ENCODE results near the gene KMO.

The KMO gene

GRCh38 chr1:241596633-241597032 is 64.5 kb downstream of the KMO start:
- DNase-seq, result no peak
- Histone ChIP-seq H3K4me1 (no peaks in the 10 kb centered on the region), H3K27me3 (no peaks in the 10 kb centered on the region), H3K36me3 (peaks cover 0 to 7% (median 0%) of the 10 kb centered on the region in 3 donors), H3K27ac (no peak overlapping the region), H3K9me3 (no peaks in the 10 kb centered on the region), H3K4me3 (no peak overlapping the region)
- TF ChIP-seq CTCF (IDR thresholded peaks at IDR 0.05), result no peak
- intact Hi-C loops (cut with DNase I; ENCODE audit: low total_unique reads), result no loop called here

GRCh38 chr1:241598249-241598648 is 66.1 kb downstream of the KMO start:
- H3K4me3 ChIP-seq, result no peak overlapping the region
- no peak for TF ChIP-seq CTCF (IDR thresholded peaks at IDR 0.05)
- peaks cover 0 to 8% (median under 1%) of the 10 kb centered on the region in 4 donors for H3K4me1 ChIP-seq
- no peaks in the 10 kb centered on the region for H3K27me3 ChIP-seq
- H3K27ac ChIP-seq, result no peak overlapping the region
- H3K9me3 ChIP-seq, result no peaks in the 10 kb centered on the region
- DNase-seq, result no peak
- H3K36me3 ChIP-seq, result peaks cover 0 to 7% (median 0%) of the 10 kb centered on the region in 3 donors
- intact Hi-C loops (cut with DNase I; ENCODE audit: low total_unique reads), result no loop called here

DNA sequence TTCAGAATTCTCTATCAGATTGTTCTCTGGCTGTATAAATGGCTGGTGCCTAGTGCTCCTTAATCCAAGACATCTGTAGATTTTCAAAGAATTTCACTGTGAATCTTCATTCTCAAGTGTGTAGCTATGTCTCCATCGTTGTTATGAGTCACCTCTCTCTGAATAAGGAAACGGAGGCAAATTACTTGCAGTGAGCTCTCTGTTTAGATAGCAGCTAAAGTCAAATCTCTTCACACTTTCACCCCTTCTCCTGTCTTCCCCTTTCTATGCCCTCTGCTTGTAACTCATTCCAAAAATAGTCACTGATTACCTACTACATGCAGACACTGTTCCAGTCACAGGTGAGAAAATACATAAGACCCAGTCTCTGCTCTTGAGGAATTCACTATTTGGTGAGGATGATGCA is 68.3 kb downstream of the KMO start:
- intact Hi-C loops (cut with DNase I; ENCODE audit: low total_unique reads), result no loop called here
- H3K27ac ChIP-seq, result no peak overlapping the region

GRCh38 chr1:241603731-241604245 is 71.6 kb downstream of the KMO start:
- Histone ChIP-seq H3K4me3 (no peak overlapping the region), H3K27ac (peak overlapping the region in 1 of 2 donors; percentile 31), H3K36me3 (no peaks in the 10 kb centered on the region), H3K9me3 (no peaks in the 10 kb centered on the region), H3K4me1 (peaks cover 0 to 20% (median 10%) of the 10 kb centered on the region in 4 donors), H3K27me3 (no peaks in the 10 kb centered on the region)
- no peak for DNase-seq
- no peak for TF ChIP-seq CTCF (IDR thresholded peaks at IDR 0.05)
- intact Hi-C loops (cut with DNase I; ENCODE audit: low total_unique reads), result no loop called here

More for the DNA sequence above, 68.3 kb downstream of the KMO start:
- Histone ChIP-seq H3K27me3 (no peaks in the 10 kb centered on the region), H3K4me3 (no peak overlapping the region), H3K9me3 (no peaks in the 10 kb centered on the region), H3K4me1 (peaks cover 0 to 20% (median 10%) of the 10 kb centered on the region in 4 donors), H3K36me3 (peaks cover 0 to 6% (median 0%) of the 10 kb centered on the region in 3 donors)
- no peak for DNase-seq
- no peak for TF ChIP-seq CTCF (IDR thresholded peaks at IDR 0.05)

GRCh38 chr1:241605146-241605805 is 73.1 kb downstream of the KMO start:
- Histone ChIP-seq H3K4me3 (no peak overlapping the region), H3K36me3 (no peaks in the 10 kb centered on the region), H3K4me1 (peaks cover 0 to 20% (median 10%) of the 10 kb centered on the region in 4 donors), H3K9me3 (no peaks in the 10 kb centered on the region), H3K27me3 (no peaks in the 10 kb centered on the region), H3K27ac (no peak overlapping the region)
- no peak for TF ChIP-seq CTCF (IDR thresholded peaks at IDR 0.05)
- DNase-seq, result no peak
- intact Hi-C loops (cut with DNase I; ENCODE audit: low total_unique reads), result no loop called here

Measured in tibial artery (tissue), 4 donors.